Lower leg skin (tissue), 3 donors: ENCODE measurements around the gene HYDIN.

Experiments
- CTCF ChIP-seq, 3 donors: fragments of 450-650 bp; IDR thresholded peaks; one replicate each; pipeline ENCODE4 v1.5.1; 2016; ENCODE audit warnings: antibody characterized with exemption in 3 of 3, mild to moderate bottlenecking in 3 of 3, moderate library complexity in 2 of 3
- POLR2A ChIP-seq, 2 donors: fragments of 450-650 bp; IDR thresholded peaks; one replicate each; pipeline ENCODE4 v1.6.1; 2016 to 2017; ENCODE audit warnings: antibody characterized with exemption in 2 of 2, mild to moderate bottlenecking in 1 of 2, moderate library complexity in 1 of 2

GRCh38 chr16:70789595-70790447, 440.7 kb downstream of the HYDIN start:
- TF ChIP-seq CTCF (IDR thresholded peaks at IDR 0.05), result no peak
- no peak for TF ChIP-seq POLR2A (IDR thresholded peaks at IDR 0.05)
